ENCODE data around the gene AJAP1.

AJAP1 gene

DNA sequence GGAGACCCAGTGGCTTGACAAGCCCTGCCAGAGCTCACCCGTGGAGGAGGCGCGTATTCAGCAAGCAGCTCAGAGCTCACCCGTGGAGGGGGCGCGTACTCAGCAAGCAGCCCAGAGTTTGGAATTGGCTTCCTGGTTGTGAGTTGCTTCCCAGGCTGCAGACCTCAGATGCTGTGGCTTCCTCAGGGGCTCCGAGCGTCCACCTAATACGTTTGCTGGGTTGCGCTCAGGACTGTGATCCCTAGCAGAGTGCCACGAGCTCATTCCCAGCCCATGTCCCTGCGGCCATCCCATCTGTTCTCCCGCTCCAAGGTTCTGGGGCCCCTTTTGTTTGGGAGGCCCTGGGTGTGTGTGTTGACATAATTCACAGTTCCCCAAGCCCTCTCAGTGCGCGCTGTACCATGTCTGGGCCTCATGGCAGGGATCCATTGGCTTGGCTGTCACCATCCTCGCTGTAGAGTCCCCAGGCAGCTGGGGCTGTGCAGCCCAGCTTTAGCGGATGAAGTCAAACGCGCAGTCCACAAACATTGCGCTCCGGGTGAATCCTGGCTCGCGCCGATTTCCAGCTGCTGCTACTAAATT, 3.6 kb downstream of the AJAP1 start (continued):
- no peak for TF ChIP-seq CSDC2 (CRISPR knock-in tag; IDR thresholded peaks at IDR 0.05)
- TF ChIP-seq, protein P1, sequence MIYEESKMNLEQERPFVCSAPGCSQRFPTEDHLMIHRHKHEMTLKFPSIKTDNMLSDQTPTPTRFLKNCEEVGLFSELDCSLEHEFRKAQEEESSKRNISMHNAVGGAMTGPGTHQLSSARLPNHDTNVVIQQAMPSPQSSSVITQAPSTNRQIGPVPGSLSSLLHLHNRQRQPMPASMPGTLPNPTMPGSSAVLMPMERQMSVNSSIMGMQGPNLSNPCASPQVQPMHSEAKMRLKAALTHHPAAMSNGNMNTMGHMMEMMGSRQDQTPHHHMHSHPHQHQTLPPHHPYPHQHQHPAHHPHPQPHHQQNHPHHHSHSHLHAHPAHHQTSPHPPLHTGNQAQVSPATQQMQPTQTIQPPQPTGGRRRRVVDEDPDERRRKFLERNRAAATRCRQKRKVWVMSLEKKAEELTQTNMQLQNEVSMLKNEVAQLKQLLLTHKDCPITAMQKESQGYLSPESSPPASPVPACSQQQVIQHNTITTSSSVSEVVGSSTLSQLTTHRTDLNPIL (CRISPR knock-in tag; IDR thresholded peaks at IDR 0.05; ENCODE audit: low read depth), result no peak
- TF ChIP-seq GLIS3 (CRISPR knock-in tag; IDR thresholded peaks at IDR 0.05), result no peak

DNA sequence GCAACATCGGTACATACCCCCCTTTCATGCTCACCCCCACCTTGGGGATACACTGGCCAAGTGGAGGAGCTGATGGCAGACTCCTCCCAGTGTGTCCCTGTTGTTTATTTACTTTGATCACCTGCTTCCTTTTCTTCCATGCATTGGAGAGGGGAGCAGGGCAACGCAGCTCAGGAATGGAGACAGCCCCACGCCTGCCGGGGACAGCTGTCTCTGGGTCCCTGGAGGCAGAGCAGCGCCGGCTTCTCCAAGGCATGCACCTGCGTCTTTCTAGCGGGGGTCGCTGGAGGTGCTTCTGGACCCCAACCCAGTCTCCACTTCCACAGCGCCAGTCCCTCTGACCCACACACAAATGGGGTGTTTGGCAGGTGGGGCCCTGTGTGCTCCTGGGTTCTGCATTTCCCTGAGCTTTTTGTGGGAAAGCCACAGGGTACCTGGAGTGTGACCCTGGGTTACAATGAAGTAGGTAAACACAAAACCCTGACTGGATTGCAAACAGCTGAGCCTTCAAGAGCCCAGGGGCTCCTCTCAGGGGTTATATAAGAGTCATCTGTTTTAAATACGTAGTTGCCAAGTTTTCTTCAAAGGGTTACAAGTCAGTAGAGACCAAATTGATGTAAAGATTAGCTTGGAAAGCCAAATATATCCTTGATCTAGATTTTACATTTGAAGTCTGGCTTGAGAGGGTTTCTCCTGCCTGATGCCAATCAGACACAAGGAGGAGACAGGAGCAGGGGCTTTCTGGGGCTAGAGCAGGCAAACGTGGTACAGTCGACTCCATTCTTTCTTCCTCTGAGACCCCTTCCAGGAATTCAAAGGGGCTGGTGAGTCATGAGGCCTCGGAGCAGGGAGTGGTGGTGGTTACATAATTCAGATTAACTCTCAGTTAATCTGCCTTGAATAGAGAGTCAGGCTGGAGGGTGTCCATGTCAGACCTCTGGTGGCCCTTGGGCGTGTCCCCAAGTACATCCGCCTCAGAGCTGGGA, 4.5 kb downstream of the AJAP1 start:
- ATAC-seq, result no peak
- TF ChIP-seq ZFP3 (CRISPR knock-in tag; IDR thresholded peaks at IDR 0.05) (no peak), RARB (CRISPR knock-in tag; IDR thresholded peaks at IDR 0.05) (no peak), ZFP30 (CRISPR knock-in tag; IDR thresholded peaks at IDR 0.05) (no peak), GLIS3 (CRISPR knock-in tag; IDR thresholded peaks at IDR 0.05) (no peak), TCF4 (CRISPR knock-in tag; IDR thresholded peaks at IDR 0.05; ENCODE audit: borderline replicate concordance) (no peak), ZNF8 (CRISPR knock-in tag; IDR thresholded peaks at IDR 0.05) (no peak), SNAI2 (CRISPR knock-in tag; IDR thresholded peaks at IDR 0.05) (no peak), OSR1 (CRISPR knock-in tag; IDR thresholded peaks at IDR 0.05) (no peak), ZC3H10 (CRISPR knock-in tag; IDR thresholded peaks at IDR 0.05) (no peak), PPARA (CRISPR knock-in tag; IDR thresholded peaks at IDR 0.05; ENCODE audit: borderline replicate concordance) (no peak)
- TF ChIP-seq, protein P2, sequence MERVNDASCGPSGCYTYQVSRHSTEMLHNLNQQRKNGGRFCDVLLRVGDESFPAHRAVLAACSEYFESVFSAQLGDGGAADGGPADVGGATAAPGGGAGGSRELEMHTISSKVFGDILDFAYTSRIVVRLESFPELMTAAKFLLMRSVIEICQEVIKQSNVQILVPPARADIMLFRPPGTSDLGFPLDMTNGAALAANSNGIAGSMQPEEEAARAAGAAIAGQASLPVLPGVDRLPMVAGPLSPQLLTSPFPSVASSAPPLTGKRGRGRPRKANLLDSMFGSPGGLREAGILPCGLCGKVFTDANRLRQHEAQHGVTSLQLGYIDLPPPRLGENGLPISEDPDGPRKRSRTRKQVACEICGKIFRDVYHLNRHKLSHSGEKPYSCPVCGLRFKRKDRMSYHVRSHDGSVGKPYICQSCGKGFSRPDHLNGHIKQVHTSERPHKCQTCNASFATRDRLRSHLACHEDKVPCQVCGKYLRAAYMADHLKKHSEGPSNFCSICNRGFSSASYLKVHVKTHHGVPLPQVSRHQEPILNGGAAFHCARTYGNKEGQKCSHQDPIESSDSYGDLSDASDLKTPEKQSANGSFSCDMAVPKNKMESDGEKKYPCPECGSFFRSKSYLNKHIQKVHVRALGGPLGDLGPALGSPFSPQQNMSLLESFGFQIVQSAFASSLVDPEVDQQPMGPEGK (CRISPR knock-in tag; IDR thresholded peaks at IDR 0.05; ENCODE audit: borderline replicate concordance), result no peak

DNA sequence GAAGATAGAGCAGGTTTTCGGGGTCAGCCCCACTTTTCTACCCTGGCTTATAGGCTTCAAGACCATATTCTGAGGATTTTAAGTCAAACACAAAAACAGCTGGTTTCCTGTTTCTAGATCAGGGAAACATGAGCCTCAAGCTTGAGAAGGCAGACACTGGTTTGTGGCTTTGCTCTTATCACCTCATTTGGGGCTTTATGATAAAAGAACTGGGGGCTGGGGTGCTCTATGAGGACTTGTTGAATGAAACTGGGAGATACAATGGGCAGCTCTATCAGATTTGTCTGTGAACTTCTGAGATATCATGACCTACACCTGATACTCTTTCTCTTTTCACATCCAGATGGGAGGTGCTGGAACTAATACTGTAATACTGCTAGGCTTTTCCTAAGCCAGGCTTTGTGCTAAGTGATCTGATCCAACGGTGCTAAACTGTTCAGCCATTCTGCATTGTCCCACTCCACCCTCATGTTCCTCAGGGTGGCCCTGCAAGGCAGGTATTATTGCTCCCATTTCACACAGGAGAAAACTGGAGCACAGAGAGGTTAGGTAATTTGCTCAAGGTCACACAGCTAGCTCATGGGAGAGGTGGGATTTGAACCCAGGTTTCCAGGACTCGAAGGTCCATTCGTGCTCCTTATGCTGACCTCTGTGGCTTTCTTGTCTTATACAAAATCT, 6.6 kb downstream of the AJAP1 start:
- no peak for ATAC-seq
- TF ChIP-seq TOX (CRISPR knock-in tag; IDR thresholded peaks at IDR 0.05; ENCODE audit: borderline replicate concordance), result no peak
- TF ChIP-seq, protein P3, sequence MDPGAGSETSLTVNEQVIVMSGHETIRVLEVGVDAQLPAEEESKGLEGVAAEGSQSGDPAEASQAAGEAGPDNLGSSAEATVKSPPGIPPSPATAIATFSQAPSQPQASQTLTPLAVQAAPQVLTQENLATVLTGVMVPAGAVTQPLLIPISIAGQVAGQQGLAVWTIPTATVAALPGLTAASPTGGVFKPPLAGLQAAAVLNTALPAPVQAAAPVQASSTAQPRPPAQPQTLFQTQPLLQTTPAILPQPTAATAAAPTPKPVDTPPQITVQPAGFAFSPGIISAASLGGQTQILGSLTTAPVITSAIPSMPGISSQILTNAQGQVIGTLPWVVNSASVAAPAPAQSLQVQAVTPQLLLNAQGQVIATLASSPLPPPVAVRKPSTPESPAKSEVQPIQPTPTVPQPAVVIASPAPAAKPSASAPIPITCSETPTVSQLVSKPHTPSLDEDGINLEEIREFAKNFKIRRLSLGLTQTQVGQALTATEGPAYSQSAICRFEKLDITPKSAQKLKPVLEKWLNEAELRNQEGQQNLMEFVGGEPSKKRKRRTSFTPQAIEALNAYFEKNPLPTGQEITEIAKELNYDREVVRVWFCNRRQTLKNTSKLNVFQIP (CRISPR knock-in tag; IDR thresholded peaks at IDR 0.05; ENCODE audit: borderline replicate concordance, low read depth), result no peak
- TF ChIP-seq ISL1 (CRISPR knock-in tag; IDR thresholded peaks at IDR 0.05), result no peak
- TF ChIP-seq, protein P4, sequence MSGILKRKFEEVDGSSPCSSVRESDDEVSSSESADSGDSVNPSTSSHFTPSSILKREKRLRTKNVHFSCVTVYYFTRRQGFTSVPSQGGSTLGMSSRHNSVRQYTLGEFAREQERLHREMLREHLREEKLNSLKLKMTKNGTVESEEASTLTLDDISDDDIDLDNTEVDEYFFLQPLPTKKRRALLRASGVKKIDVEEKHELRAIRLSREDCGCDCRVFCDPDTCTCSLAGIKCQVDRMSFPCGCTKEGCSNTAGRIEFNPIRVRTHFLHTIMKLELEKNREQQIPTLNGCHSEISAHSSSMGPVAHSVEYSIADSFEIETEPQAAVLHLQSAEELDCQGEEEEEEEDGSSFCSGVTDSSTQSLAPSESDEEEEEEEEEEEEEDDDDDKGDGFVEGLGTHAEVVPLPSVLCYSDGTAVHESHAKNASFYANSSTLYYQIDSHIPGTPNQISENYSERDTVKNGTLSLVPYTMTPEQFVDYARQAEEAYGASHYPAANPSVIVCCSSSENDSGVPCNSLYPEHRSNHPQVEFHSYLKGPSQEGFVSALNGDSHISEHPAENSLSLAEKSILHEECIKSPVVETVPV (CRISPR knock-in tag; IDR thresholded peaks at IDR 0.05), result no peak
- no peak for TF ChIP-seq ARNTL (CRISPR knock-in tag; IDR thresholded peaks at IDR 0.05; ENCODE audit: borderline replicate concordance, low read depth)
- no peak for TF ChIP-seq ZNF565 (CRISPR knock-in tag; conservative IDR thresholded peaks at IDR 0.05; ENCODE audit: low read depth)
- TF ChIP-seq, protein P1 (CRISPR knock-in tag; IDR thresholded peaks at IDR 0.05; ENCODE audit: low read depth), result no peak
- TF ChIP-seq SNAI2 (CRISPR knock-in tag; IDR thresholded peaks at IDR 0.05), result no peak
- no peak for TF ChIP-seq ZNF70 (CRISPR knock-in tag; IDR thresholded peaks at IDR 0.05)
- no peak for TF ChIP-seq TCF4 (CRISPR knock-in tag; IDR thresholded peaks at IDR 0.05; ENCODE audit: borderline replicate concordance)
